ENCODE data around the gene ERP29.

ERP29 gene

GRCh38 chr12:112020947-112021457 is 7.8 kb downstream of the ERP29 start:
- no peak overlapping the region for H3K4me3 ChIP-seq (replicated peaks; ENCODE audit: low read depth, low read length)
- no peak for TF ChIP-seq CTCF (IDR thresholded peaks at IDR 0.05; ENCODE audit: low read depth, low read length, missing control alignments)
- DNase-seq (ENCODE audit: extremely low read depth, low read depth), result no peak

GRCh38 chr12:112022241-112023016 is 9.2 kb downstream of the ERP29 start:
- no peak for TF ChIP-seq CTCF (IDR thresholded peaks at IDR 0.05; ENCODE audit: low read depth, low read length, missing control alignments)
- no peak overlapping the region for H3K4me3 ChIP-seq (replicated peaks; ENCODE audit: low read depth, low read length)

GRCh38 chr12:112023759-112024396 is 10.7 kb downstream of the ERP29 start:
- DNase-seq (ENCODE audit: extremely low read depth, low read depth), result no peak
- H3K4me3 ChIP-seq (replicated peaks; ENCODE audit: low read depth, low read length), result no peak overlapping the region
- TF ChIP-seq CTCF (IDR thresholded peaks at IDR 0.05; ENCODE audit: low read depth, low read length, missing control alignments), result no peak

More at GRCh38 chr12:112022241-112023016, 9.2 kb downstream of the ERP29 start:
- DNase-seq (ENCODE audit: extremely low read depth, low read depth), result no peak

- no peak for TF ChIP-seq CTCF (IDR thresholded peaks at IDR 0.05; ENCODE audit: low read depth, low read length, missing control alignments)
- DNase-seq (ENCODE audit: extremely low read depth, low read depth), result no peak
- H3K4me3 ChIP-seq (replicated peaks; ENCODE audit: low read depth, low read length), result no peak overlapping the region
These were observed 12.7 kb downstream of the ERP29 start for GRCh38 chr12:112025808-112026375.

GRCh38 chr12:112029301-112029700 is 16.1 kb downstream of the ERP29 start:
- DNase-seq (ENCODE audit: extremely low read depth, low read depth), result no peak
- no peak for TF ChIP-seq CTCF (IDR thresholded peaks at IDR 0.05; ENCODE audit: low read depth, low read length, missing control alignments)
- H3K4me3 ChIP-seq (replicated peaks; ENCODE audit: low read depth, low read length), result no peak overlapping the region

GRCh38 chr12:112031472-112031871 is 18.2 kb downstream of the ERP29 start:
- H3K4me3 ChIP-seq (replicated peaks; ENCODE audit: low read depth, low read length), result no peak overlapping the region
- no peak for DNase-seq (ENCODE audit: extremely low read depth, low read depth)
- TF ChIP-seq CTCF (IDR thresholded peaks at IDR 0.05; ENCODE audit: low read depth, low read length, missing control alignments), result no peak
